Neural progenitor cell (in vitro differentiated cells): ENCODE results near the gene NME4.

Experiments used
- CTCF ChIP-seq: fragments of 200-600 bp; sonication (generic); IDR thresholded peaks from 2 replicates; pipeline ENCODE4 v1.5.1; 2017; ENCODE audit warnings: antibody characterized with exemption, mild to moderate bottlenecking
- EZH2 ChIP-seq: fragments of 200-600 bp; sonication (generic); IDR thresholded peaks from 2 replicates; pipeline ENCODE4 v1.6.1; 2017; ENCODE audit warnings: antibody characterized with exemption, mild to moderate bottlenecking, moderate library complexity
- EZH2phosphoT487 ChIP-seq: fragments of 200-600 bp; sonication (generic); IDR thresholded peaks from 2 replicates; pipeline ENCODE4 v1.6.1; 2017; ENCODE audit warnings: antibody characterized with exemption

- TF ChIP-seq CTCF (no peak), EZH2phosphoT487 (no peak), EZH2 (no peak)
Measured at GRCh38 chr16:370979-371514, 26.0 kb upstream of the NME4 start.
